Activated B cell treated with CpG ODN at 0.5 μM for 24 hours (primary cell): ENCODE measurements around the gene UMODL1. TPM values are rescaled to one million over a fixed set of nuclear protein-coding genes. Genes with fewer than 3 reads are reported as not detected.

ENCODE experiments used
- ATAC-seq: fragments of 200-7000 bp; cut with Tn5 transposase; one replicate; pipeline ENCODE4 v1.10.0; 2021; ENCODE audit warnings: low read depth, mild to moderate bottlenecking, moderate library complexity
- CTCF ChIA-PET: fragments of 350-600 bp; sonication (Branson Sonifier 250); formaldehyde crosslinking; loops from one replicate; lab custom pipeline; 2021; ENCODE audit warnings: antibody characterized with exemption; lab: Charles Lee
- POLR2A ChIA-PET: fragments of 350-600 bp; sonication (Branson Sonifier 250); formaldehyde crosslinking; loops from one replicate; lab custom pipeline; 2021; ENCODE audit warnings: antibody characterized with exemption; lab: Charles Lee
- DNase-seq: peaks from one replicate; pipeline ENCODE4 v3.0.0; 2022
- H3K27ac Mint-ChIP-seq: one replicate; pipeline ENCODE4 v1.8.0; 2020; ENCODE audit warnings: mixed read lengths
- H3K27me3 Mint-ChIP-seq: one replicate; pipeline ENCODE4 v1.8.0; 2021; ENCODE audit warnings: mixed read lengths
- H3K36me3 Mint-ChIP-seq: one replicate; pipeline ENCODE4 v1.8.0; 2021; ENCODE audit warnings: low read depth, mixed read lengths
- H3K4me1 Mint-ChIP-seq: one replicate; pipeline ENCODE4 v1.8.0; 2021; ENCODE audit warnings: mixed read lengths
- H3K4me3 Mint-ChIP-seq: one replicate; pipeline ENCODE4 v1.8.0; 2020; ENCODE audit warnings: mild to moderate bottlenecking, mixed read lengths
- H3K9me3 Mint-ChIP-seq: one replicate; pipeline ENCODE4 v1.8.0; 2020; ENCODE audit warnings: mixed read lengths
- CTCF ChIP-seq: fragments of 200-600 bp; IDR thresholded peaks from one replicate; pipeline ENCODE4 v1.8.0; 2022; ENCODE audit warnings: antibody characterized with exemption, mild to moderate bottlenecking
- intact Hi-C: fragments of 100-400 bp; cut with micrococcal nuclease; formaldehyde crosslinking; loops from one replicate; pipeline ENCODE4 v1.15.1; 2024
- total RNA-seq: library from RNA; stranded (reverse); gene quantifications from 2 replicates; pipeline ENCODE4 v1.2.3, GENCODE V29; 2022

The UMODL1 gene
- total RNA-seq, 1 donor from 2014 or later: 0.04 TPM

- no peaks in the 10 kb centered on the region for H3K27me3 Mint-ChIP-seq
- no peak overlapping the region for H3K4me3 Mint-ChIP-seq
- no peak overlapping the region for H3K27ac Mint-ChIP-seq
- CTCF ChIA-PET: no interaction called here
- TF ChIP-seq CTCF: no peak
- ATAC-seq (no peak), DNase-seq (no peak)
- H3K4me1 Mint-ChIP-seq: peaks cover 26% of the 10 kb centered on the region
- H3K9me3 Mint-ChIP-seq: no peaks in the 10 kb centered on the region
- POLR2A ChIA-PET: interaction anchor here (1.0 kb wide), 1 partner anchor 9 kb away, joined by 3 read pairs; no protein-coding TSS in a partner anchor
- no peaks in the 10 kb centered on the region for H3K36me3 Mint-ChIP-seq
- intact Hi-C loops: no loop called here
Measured at GRCh38 chr21:42080788-42081083, 9.6 kb downstream of the UMODL1 start.

DNA sequence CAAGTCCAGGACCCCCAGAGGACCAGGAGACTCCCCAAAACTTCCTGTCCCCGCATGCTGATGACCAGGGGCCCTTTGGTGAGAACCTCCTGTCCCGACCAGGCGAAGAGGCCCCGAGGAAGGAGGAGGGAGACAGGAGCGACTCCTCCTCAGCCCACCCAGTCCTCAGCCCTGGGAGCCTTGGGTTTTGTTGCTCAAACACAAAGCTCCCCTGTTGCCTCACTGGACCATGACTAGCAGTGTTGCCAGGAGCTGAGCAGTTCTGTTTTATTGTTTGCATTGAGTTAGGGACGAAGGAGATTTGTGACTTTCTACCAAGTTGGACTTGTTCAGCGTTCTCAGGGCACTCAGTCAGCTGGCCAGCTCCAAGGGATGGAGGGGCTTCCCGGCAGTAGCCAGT is 10.0 kb downstream of the UMODL1 start:
- no peak for TF ChIP-seq CTCF
- DNase-seq (no peak), ATAC-seq (no peak)
- Mint-ChIP-seq H3K27me3 (no peaks in the 10 kb centered on the region), H3K4me1 (peaks cover 26% of the 10 kb centered on the region), H3K4me3 (no peak overlapping the region), H3K36me3 (no peaks in the 10 kb centered on the region), H3K27ac (no peak overlapping the region), H3K9me3 (no peaks in the 10 kb centered on the region)
- intact Hi-C loops: no loop called here
- ChIA-PET POLR2A (interaction anchor here (1.0 kb wide), 1 partner anchor 9 kb away, joined by 3 read pairs; no protein-coding TSS in a partner anchor), CTCF (no interaction called here)

DNA sequence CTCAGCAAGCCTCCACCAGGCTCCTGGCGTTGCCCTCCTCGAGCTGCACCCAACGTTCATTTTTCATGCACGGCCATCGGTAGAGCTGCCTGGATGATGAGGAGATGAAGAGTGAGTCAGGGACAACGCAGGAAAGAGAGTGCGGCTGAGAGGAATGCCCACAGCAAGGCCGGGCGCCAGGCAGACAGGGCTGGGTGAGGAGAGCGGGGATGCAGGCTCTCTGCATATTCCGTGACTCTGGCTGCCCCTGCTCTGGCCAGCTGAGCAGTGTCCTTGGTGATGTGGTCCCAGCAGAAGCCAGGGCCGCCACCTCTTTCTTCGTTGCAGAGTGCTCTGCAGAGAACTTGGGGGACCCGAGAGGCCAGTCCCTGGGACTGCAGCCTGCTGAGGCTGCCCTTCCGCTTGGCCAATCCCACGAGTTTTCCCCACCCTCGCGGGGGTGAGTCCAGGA is 10.8 kb downstream of the UMODL1 start:
- H3K9me3 Mint-ChIP-seq: no peaks in the 10 kb centered on the region
- POLR2A ChIA-PET: no interaction called here
- no peak for TF ChIP-seq CTCF
- CTCF ChIA-PET: no interaction called here
- peaks cover 27% of the 10 kb centered on the region for H3K4me1 Mint-ChIP-seq
- no peaks in the 10 kb centered on the region for H3K27me3 Mint-ChIP-seq
- H3K36me3 Mint-ChIP-seq: no peaks in the 10 kb centered on the region
- no peak overlapping the region for H3K27ac Mint-ChIP-seq
- H3K4me3 Mint-ChIP-seq: no peak overlapping the region
- ATAC-seq (no peak), DNase-seq (no peak)
- intact Hi-C loops: no loop called here

DNA sequence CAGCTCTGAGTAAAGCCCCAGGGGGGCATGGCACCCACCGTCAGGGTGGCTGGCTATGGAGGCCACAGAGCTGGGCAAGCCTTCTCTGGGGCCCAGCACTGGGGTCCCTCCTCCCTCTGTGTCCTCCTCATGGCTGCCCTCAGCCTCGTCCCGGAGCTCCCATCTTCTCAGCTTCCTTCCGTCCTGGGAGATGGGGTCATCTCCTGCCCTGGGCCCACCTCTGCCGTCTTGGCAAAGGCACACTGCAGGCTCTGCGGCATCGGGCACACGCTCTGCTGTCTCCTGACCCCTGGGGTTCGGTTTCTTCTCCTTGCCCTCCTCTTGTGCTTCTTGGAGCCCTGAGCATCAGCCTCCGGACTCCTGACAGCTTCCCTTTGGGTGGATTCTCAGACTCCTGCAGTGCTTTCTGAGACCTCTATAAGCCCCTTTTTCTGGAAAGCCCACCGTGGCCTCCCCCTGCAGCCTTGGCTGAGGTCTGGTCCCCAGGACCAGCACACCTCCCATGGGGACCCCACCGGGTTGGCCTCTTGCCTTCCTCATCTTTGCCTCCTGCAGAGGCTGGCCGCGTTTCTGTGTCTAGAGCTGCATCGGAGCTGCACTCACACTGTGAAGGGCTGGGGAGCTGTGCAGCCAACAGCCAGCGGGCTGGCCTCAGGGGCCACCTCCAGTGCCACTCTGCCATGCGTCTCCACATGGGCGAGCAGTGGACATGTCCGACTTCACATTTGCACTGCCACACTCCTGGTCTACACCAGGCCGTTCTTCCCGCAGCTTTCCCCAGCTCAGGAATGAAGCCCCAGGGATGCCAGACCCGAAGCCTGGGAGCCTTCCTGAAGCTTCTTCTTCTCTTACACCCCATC is 11.6 kb downstream of the UMODL1 start:
- Mint-ChIP-seq H3K27ac (no peak overlapping the region), H3K9me3 (no peaks in the 10 kb centered on the region), H3K4me3 (no peak overlapping the region), H3K4me1 (peaks cover 24% of the 10 kb centered on the region), H3K27me3 (no peaks in the 10 kb centered on the region), H3K36me3 (no peaks in the 10 kb centered on the region)
- ChIA-PET POLR2A (no interaction called here), CTCF (no interaction called here)
- no peak for TF ChIP-seq CTCF
- ATAC-seq: no peak
- intact Hi-C loops: no loop called here
- DNase-seq: no peak

GRCh38 chr21:42083361-42083690 is 12.2 kb downstream of the UMODL1 start:
- ChIA-PET POLR2A (no interaction called here), CTCF (no interaction called here)
- Mint-ChIP-seq H3K27me3 (no peaks in the 10 kb centered on the region), H3K4me1 (peaks cover 21% of the 10 kb centered on the region), H3K4me3 (no peak overlapping the region), H3K9me3 (no peaks in the 10 kb centered on the region), H3K27ac (no peak overlapping the region), H3K36me3 (no peaks in the 10 kb centered on the region)
- DNase-seq (no peak), ATAC-seq (no peak)
- no peak for TF ChIP-seq CTCF
- intact Hi-C loops: no loop called here
